Measurements from ENCODE around the gene ATP23. TPM values are rescaled to one million over a fixed set of nuclear protein-coding genes. Genes with fewer than 3 reads are reported as not detected.

Gene ATP23
- total and polyA plus RNA-seq, 10 of the 15 experiments (the other 5 are each of a cell fraction or from before 2014, with no cell fraction given), result 1.6 to 28.1 (median 15.1) TPM

DNA sequence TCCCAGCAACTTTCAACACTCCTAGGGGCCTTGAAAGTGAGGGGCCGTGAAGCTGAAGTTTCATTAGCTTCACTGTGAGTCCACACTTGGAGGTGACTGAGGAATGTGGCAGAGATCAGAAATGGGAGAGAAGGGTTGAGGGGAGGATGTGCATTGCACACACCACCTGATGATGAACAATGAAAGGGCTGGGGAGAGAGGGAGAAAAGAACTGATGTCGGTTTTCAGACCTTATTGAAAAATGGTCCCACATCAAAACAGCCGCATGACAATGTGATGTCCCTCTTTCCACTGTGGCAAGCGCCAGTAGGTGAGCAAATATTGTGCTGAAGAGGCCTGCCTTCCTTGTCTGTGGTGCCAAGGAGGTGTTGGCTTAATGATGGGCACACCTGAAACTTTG, 32.3 kb upstream of the ATP23 start:
- Histone ChIP-seq H3K4me2 (ENCODE audit: control insufficient read depth, insufficient read depth) (no peak overlapping the region), H3K9ac (ENCODE audit: control insufficient read depth, insufficient read depth, low read length) (no peak overlapping the region), H4K20me1 (ENCODE audit: control insufficient read depth, insufficient read depth) (no peaks in the 10 kb centered on the region), H3K9me3 (replicated peaks; ENCODE audit: control insufficient read depth, insufficient read depth, low read length) (no peaks in the 10 kb centered on the region), H2AFZ (ENCODE audit: control insufficient read depth, low read depth, low read length) (no peak overlapping the region), H3K27me3 (replicated peaks in 1 of 2; ENCODE audit: control insufficient read depth in 2 of 2, insufficient read depth in 2 of 2, low read length in 1 of 2) (peaks cover 0 to 2% of the 10 kb centered on the region in 2 experiments; a peak in 2 of 4 replicates), H3K4me3 (no peak overlapping the region), H3K4me1 (ENCODE audit: control insufficient read depth, insufficient read depth, low read length) (no peaks in the 10 kb centered on the region), H3K79me2 (ENCODE audit: control insufficient read depth, insufficient read depth, low read length) (no peaks in the 10 kb centered on the region), H3K27ac (ENCODE audit: control insufficient read depth, insufficient read depth) (no peak overlapping the region), H3K36me3 (ENCODE audit: control insufficient read depth in 2 of 2, insufficient read depth in 2 of 2, low read length in 1 of 2) (no peaks in the 10 kb centered on the region; a peak in 1 of 4 replicates)
- ChIA-PET CTCF (interaction anchor here (1.1 to 10.7 kb wide), 3 partner anchors 74 to 152 kb away, joined by 3 to 226 read pairs (median 5); no protein-coding TSS in a partner anchor), SMC1A (ENCODE audit: uncharacterized antibody, unreplicated experiment) (interaction anchor here (17.5 kb wide), 1 partner anchor 69 kb away, joined by 416 read pairs; the partner anchor contains the start of gene CTDSP2), RAD21 (ENCODE audit: unreplicated experiment) (interaction anchor here (15.2 kb wide), 1 partner anchor 73 kb away, joined by 273 read pairs; no protein-coding TSS in a partner anchor), POLR2A (no interaction called here)
- 48% methylated on average over 4 of the region's 4 CpGs for WGBS (ENCODE audit: insufficient coverage, insufficient replicate concordance, low lambda C conversion rate, missing lambda C conversion rate)
- TF ChIP-seq BHLHE40 (IDR thresholded peaks at IDR 0.05; ENCODE audit: borderline replicate concordance in 1 of 2, low read depth in 2 of 2, low read length in 1 of 2), result no peak
- TF ChIP-seq TCF3 (IDR thresholded peaks at IDR 0.05; ENCODE audit: borderline replicate concordance, insufficient read depth, low read depth, low read length), result no peak
- no peak for TF ChIP-seq CHD4 (IDR thresholded peaks at IDR 0.05)
- TF ChIP-seq MEF2B (IDR thresholded peaks at IDR 0.05; ENCODE audit: partially characterized antibody, poor library complexity, severe bottlenecking), result no peak
- TF ChIP-seq BRCA1 (IDR thresholded peaks at IDR 0.05; ENCODE audit: low read depth, low read length), result no peak
- no peak for TF ChIP-seq EED (IDR thresholded peaks at IDR 0.05; ENCODE audit: low read depth)
- TF ChIP-seq SRF (IDR thresholded peaks at IDR 0.05; ENCODE audit: low read depth in 2 of 2, low read length in 2 of 2), result no peak
- TF ChIP-seq RBBP5 (conservative IDR thresholded peaks at IDR 0.05), result no peak
- TF ChIP-seq, protein P1, sequence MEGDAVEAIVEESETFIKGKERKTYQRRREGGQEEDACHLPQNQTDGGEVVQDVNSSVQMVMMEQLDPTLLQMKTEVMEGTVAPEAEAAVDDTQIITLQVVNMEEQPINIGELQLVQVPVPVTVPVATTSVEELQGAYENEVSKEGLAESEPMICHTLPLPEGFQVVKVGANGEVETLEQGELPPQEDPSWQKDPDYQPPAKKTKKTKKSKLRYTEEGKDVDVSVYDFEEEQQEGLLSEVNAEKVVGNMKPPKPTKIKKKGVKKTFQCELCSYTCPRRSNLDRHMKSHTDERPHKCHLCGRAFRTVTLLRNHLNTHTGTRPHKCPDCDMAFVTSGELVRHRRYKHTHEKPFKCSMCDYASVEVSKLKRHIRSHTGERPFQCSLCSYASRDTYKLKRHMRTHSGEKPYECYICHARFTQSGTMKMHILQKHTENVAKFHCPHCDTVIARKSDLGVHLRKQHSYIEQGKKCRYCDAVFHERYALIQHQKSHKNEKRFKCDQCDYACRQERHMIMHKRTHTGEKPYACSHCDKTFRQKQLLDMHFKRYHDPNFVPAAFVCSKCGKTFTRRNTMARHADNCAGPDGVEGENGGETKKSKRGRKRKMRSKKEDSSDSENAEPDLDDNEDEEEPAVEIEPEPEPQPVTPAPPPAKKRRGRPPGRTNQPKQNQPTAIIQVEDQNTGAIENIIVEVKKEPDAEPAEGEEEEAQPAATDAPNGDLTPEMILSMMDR (IDR thresholded peaks at IDR 0.05 in 2 of 3, conservative IDR thresholded peaks at IDR 0.05 in 1 of 3; ENCODE audit: control insufficient read depth in 2 of 3, extremely low read depth in 1 of 3, insufficient read depth in 1 of 3, low read depth in 3 of 3, low read length in 3 of 3), result no peak
- TF ChIP-seq BCL11A (IDR thresholded peaks at IDR 0.05; ENCODE audit: low read depth, low read length), result no peak
- TF ChIP-seq ZNF217 (IDR thresholded peaks at IDR 0.05), result no peak
- DNase-seq (ENCODE audit: low read depth, low spot score), result no peak
- FAIRE-seq, result no peak
- in situ Hi-C loops (cut with MboI) (loop anchor here (5.0 kb wide), 1 partner anchor 82 kb away; no protein-coding TSS in a partner anchor), intact Hi-C loops (cut with micrococcal nuclease; ENCODE audit: unreplicated experiment) (loop anchor here (10.0 kb wide), 1 partner anchor 324 kb away; no protein-coding TSS in a partner anchor)
- no TSS peak for BruUV-seq (replicated peaks)
- ATAC-seq, result no peak
